Neutrophil (primary cell): ENCODE data around the gene PDE3A.

Experiments used
- H3K27ac ChIP-seq: fragments of 200-600 bp; sonication (generic); 2 replicates; pipeline ENCODE4 v1.5.1; 2016; ENCODE audit warnings: mild to moderate bottlenecking, moderate library complexity
- H3K27me3 ChIP-seq: fragments of 200-600 bp; sonication (generic); 2 replicates; pipeline ENCODE4 v1.6.0; 2016; ENCODE audit warnings: mild to moderate bottlenecking
- H3K36me3 ChIP-seq: fragments of 200-600 bp; sonication (generic); 2 replicates; pipeline ENCODE4 v1.5.1; 2017
- H3K4me1 ChIP-seq, 2 experiments: fragments of 200-600 bp in 1 of 2; sonication (generic) in 1 of 2; 1 replicate in 1 of 2; 2 replicates in 1 of 2; pipeline versions ENCODE4 v1.5.1 to v1.6.1; 2013 to 2016; ENCODE audit warnings: low read depth in 1 of 2, low read length in 1 of 2, mild to moderate bottlenecking in 1 of 2, moderate library complexity in 1 of 2; ENCODE audit not compliant: control insufficient read depth in 1 of 2, insufficient read depth in 1 of 2
- H3K4me3 ChIP-seq, 2 experiments: fragments of 200-600 bp in 1 of 2; sonication (generic) in 1 of 2; 1 replicate in 1 of 2; 2 replicates in 1 of 2; pipeline ENCODE4 v1.5.1; 2013 to 2016; ENCODE audit warnings: low read depth in 1 of 2, low read length in 1 of 2, mild to moderate bottlenecking in 1 of 2, moderate library complexity in 1 of 2
- H3K9me3 ChIP-seq: fragments of 200-600 bp; sonication (generic); 2 replicates; pipeline ENCODE4 v1.5.1; 2016
- TF ChIP-seq, protein P1 (sequence below): fragments of 200-600 bp; sonication (generic); IDR thresholded peaks from 2 replicates; pipeline ENCODE4 v1.5.1; 2016; ENCODE audit warnings: antibody characterized with exemption

Gene PDE3A

GRCh38 chr12:20493934-20494333 is 125.6 kb downstream of the PDE3A start:
- Histone ChIP-seq H3K4me3 (no peak overlapping the region), H3K9me3 (no peaks in the 10 kb centered on the region), H3K27me3 (no peaks in the 10 kb centered on the region), H3K36me3 (no peaks in the 10 kb centered on the region), H3K27ac (no peak overlapping the region), H3K4me1 (peaks cover 0 to 5% of the 10 kb centered on the region in 2 experiments)
- TF ChIP-seq, protein P1, sequence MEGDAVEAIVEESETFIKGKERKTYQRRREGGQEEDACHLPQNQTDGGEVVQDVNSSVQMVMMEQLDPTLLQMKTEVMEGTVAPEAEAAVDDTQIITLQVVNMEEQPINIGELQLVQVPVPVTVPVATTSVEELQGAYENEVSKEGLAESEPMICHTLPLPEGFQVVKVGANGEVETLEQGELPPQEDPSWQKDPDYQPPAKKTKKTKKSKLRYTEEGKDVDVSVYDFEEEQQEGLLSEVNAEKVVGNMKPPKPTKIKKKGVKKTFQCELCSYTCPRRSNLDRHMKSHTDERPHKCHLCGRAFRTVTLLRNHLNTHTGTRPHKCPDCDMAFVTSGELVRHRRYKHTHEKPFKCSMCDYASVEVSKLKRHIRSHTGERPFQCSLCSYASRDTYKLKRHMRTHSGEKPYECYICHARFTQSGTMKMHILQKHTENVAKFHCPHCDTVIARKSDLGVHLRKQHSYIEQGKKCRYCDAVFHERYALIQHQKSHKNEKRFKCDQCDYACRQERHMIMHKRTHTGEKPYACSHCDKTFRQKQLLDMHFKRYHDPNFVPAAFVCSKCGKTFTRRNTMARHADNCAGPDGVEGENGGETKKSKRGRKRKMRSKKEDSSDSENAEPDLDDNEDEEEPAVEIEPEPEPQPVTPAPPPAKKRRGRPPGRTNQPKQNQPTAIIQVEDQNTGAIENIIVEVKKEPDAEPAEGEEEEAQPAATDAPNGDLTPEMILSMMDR = no peak

GRCh38 chr12:20494851-20495250 is 126.5 kb downstream of the PDE3A start:
- TF ChIP-seq, protein P1 = no peak
- no peak overlapping the region for H3K4me3 ChIP-seq
- H3K27ac ChIP-seq = no peak overlapping the region
- H3K27me3 ChIP-seq = no peaks in the 10 kb centered on the region
- H3K9me3 ChIP-seq = no peaks in the 10 kb centered on the region
- H3K4me1 ChIP-seq = peaks cover 0 to 5% of the 10 kb centered on the region in 2 experiments
- H3K36me3 ChIP-seq = no peaks in the 10 kb centered on the region

DNA sequence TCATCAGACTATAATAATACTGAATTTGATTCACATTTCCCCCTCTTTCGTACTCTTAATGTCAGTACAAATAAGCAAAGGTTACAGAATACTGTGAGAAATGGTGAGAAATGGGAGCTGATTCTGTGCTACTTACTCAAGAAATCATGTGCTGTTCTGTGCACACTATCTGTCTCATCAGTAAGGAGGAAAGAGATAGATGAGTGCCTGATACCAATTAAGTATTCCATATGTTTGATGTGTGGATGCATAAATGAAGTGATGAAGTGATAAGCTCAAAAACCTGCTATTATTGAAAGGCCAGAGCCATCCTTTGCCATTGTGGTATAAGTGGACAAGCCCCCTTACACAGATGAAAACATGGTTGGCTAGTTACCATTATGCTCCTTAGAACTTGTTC is 127.7 kb downstream of the PDE3A start:
- Histone ChIP-seq H3K4me1 (peaks cover 0 to 5% of the 10 kb centered on the region in 2 experiments), H3K9me3 (no peaks in the 10 kb centered on the region), H3K27ac (no peak overlapping the region), H3K4me3 (no peak overlapping the region), H3K36me3 (no peaks in the 10 kb centered on the region), H3K27me3 (no peaks in the 10 kb centered on the region)
- TF ChIP-seq, protein P1 = no peak

GRCh38 chr12:20497707-20498106 is 129.4 kb downstream of the PDE3A start:
- TF ChIP-seq, protein P1 = no peak
- no peaks in the 10 kb centered on the region for H3K9me3 ChIP-seq

DNA sequence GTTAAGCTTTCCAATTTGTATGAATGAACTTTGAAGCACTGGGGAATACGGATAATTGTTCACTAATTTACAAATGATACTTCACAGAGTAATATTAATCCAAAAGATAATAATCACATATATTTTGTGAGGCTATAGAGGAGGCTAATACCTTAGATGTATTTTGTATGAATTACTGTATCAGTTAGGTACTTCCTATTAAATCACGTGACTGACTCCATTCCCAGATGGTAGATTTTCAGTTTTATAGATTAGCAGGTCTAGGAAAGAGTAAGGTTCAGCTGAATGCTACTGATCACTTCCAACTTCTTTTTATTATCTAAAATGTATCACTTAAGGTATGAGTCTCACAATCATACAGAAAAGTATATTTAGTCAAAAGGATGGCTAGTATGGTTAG is 133.6 kb downstream of the PDE3A start:
- no peaks in the 10 kb centered on the region for H3K4me1 ChIP-seq
- TF ChIP-seq, protein P1 = no peak

More at GRCh38 chr12:20497707-20498106, 129.4 kb downstream of the PDE3A start:
- H3K4me1 ChIP-seq = no peaks in the 10 kb centered on the region
- no peak overlapping the region for H3K4me3 ChIP-seq
- no peaks in the 10 kb centered on the region for H3K27me3 ChIP-seq
- H3K27ac ChIP-seq = no peak overlapping the region
- no peaks in the 10 kb centered on the region for H3K36me3 ChIP-seq

GRCh38 chr12:20503858-20504257 is 135.5 kb downstream of the PDE3A start:
- TF ChIP-seq, protein P1 = no peak
- no peak overlapping the region for H3K4me3 ChIP-seq
- no peaks in the 10 kb centered on the region for H3K27me3 ChIP-seq
- no peak overlapping the region for H3K27ac ChIP-seq
- no peaks in the 10 kb centered on the region for H3K4me1 ChIP-seq
- H3K9me3 ChIP-seq = no peaks in the 10 kb centered on the region
- no peaks in the 10 kb centered on the region for H3K36me3 ChIP-seq

More for the DNA sequence above, 133.6 kb downstream of the PDE3A start:
- Histone ChIP-seq H3K9me3 (no peaks in the 10 kb centered on the region), H3K27ac (no peak overlapping the region), H3K27me3 (no peaks in the 10 kb centered on the region), H3K36me3 (no peaks in the 10 kb centered on the region), H3K4me3 (no peak overlapping the region)
